ENCODE data around the gene KANSL1. TPM values are rescaled to one million over a fixed set of nuclear protein-coding genes. Genes with fewer than 3 reads are reported as not detected.

KANSL1 gene
- total RNA-seq, 1 experiment from 2014 or later: 55.5 TPM

- no peaks in the 10 kb centered on the region for H3K9me3 ChIP-seq (ENCODE audit: control insufficient read depth, insufficient read depth, low read depth, low read length)
- in situ Hi-C loops (cut with HindIII; ENCODE audit: low pct_unique_long_range_greater_than_20kb, low sequenced_read_pairs): no loop called here
- H3K4me1 ChIP-seq (ENCODE audit: control insufficient read depth, insufficient read depth, low read length): no peaks in the 10 kb centered on the region
- H3K4me3 ChIP-seq (ENCODE audit: low read depth in 2 of 2, low read length in 2 of 2): no peak overlapping the region
- no peak overlapping the region for H3K27ac ChIP-seq (ENCODE audit: low read length)
- peaks cover 9% of the 10 kb centered on the region for H3K36me3 ChIP-seq (ENCODE audit: control insufficient read depth, insufficient read depth, low read length)
- POLR2A ChIA-PET: no interaction called here
- H3K27me3 ChIP-seq (ENCODE audit: control insufficient read depth, insufficient read depth, low read length): no peaks in the 10 kb centered on the region
- CTCF ChIA-PET: interaction anchor here (0.9 kb wide), 1 partner anchor 19 kb away, joined by 4 read pairs; no protein-coding TSS in a partner anchor
- no peak for TF ChIP-seq TCF7L2 (IDR thresholded peaks at IDR 0.05; ENCODE audit: low read depth, low read length)
- no peak for TF ChIP-seq SIN3A (IDR thresholded peaks at IDR 0.05; ENCODE audit: borderline replicate concordance, insufficient read depth, low read depth, low read length)
- no peak for TF ChIP-seq CTCF (IDR thresholded peaks at IDR 0.05)
- no peak for TF ChIP-seq REST (IDR thresholded peaks at IDR 0.05; ENCODE audit: insufficient read depth in 1 of 2, low read depth in 2 of 2, low read length in 1 of 2)
- no peak for TF ChIP-seq POLR2AphosphoS5 (IDR thresholded peaks at IDR 0.05; ENCODE audit: low read depth, low read length)
- BruUV-seq (replicated peaks): TSS peak; percentile 31
- intact Hi-C loops (cut with micrococcal nuclease; ENCODE audit: unreplicated experiment): no loop called here
- ATAC-seq (no peak), DNase-seq (ENCODE audit: low read depth, low spot score) (no peak)
These were observed 130.0 kb downstream of the KANSL1 start for GRCh38 chr17:46063241-46063640.

GRCh38 chr17:46061435-46061834, 131.8 kb downstream of the KANSL1 start:
- no TSS peak for BruUV-seq (replicated peaks)
- H3K9me3 ChIP-seq (ENCODE audit: control insufficient read depth, insufficient read depth, low read depth, low read length): no peaks in the 10 kb centered on the region
- H3K4me1 ChIP-seq (ENCODE audit: control insufficient read depth, insufficient read depth, low read length): no peaks in the 10 kb centered on the region
- no peak overlapping the region for H3K27ac ChIP-seq (ENCODE audit: low read length)
- POLR2A ChIA-PET: no interaction called here
- ATAC-seq (no peak), DNase-seq (ENCODE audit: low read depth, low spot score) (no peak)
- TF ChIP-seq CTCF (IDR thresholded peaks at IDR 0.05): peak; percentile 36; the same call in 1 of the 2 replicates
- TF ChIP-seq POLR2AphosphoS5 (IDR thresholded peaks at IDR 0.05; ENCODE audit: low read depth, low read length): no peak
- no peak overlapping the region for H3K4me3 ChIP-seq (ENCODE audit: low read depth in 2 of 2, low read length in 2 of 2)
- intact Hi-C loops (cut with micrococcal nuclease; ENCODE audit: unreplicated experiment) (no loop called here), in situ Hi-C loops (cut with HindIII; ENCODE audit: low pct_unique_long_range_greater_than_20kb, low sequenced_read_pairs) (no loop called here)
- CTCF ChIA-PET: no interaction called here
- H3K36me3 ChIP-seq (ENCODE audit: control insufficient read depth, insufficient read depth, low read length): peaks cover 3% of the 10 kb centered on the region
- H3K27me3 ChIP-seq (ENCODE audit: control insufficient read depth, insufficient read depth, low read length): no peaks in the 10 kb centered on the region
